ENCODE results near the gene C16orf46.

- TF ChIP-seq CTCF (IDR thresholded peaks at IDR 0.05) (no peak), POLR2A (IDR thresholded peaks at IDR 0.05) (no peak)
Observed at GRCh38 chr16:81071805-81072204, 5.2 kb downstream of the C16orf46 start.

Data from lower leg skin (tissue), 3 donors.